Gastrocnemius medialis (tissue), 4 donors: ENCODE measurements around the gene HSD17B12.

Experiments
- POLR2A ChIP-seq, 2 donors: fragments of 450-650 bp; IDR thresholded peaks; one replicate each; pipeline ENCODE4 v1.6.1; 2017; ENCODE audit warnings: antibody characterized with exemption in 2 of 2, mild to moderate bottlenecking in 2 of 2, moderate library complexity in 2 of 2
- TF ChIP-seq, protein P1 (sequence below), 5 experiments: fragments of 450-650 bp in 3 of 5; fragments of 200-600 bp in 2 of 5; sonication (generic) in 2 of 5; IDR thresholded peaks in 4 of 5; conservative IDR thresholded peaks in 1 of 5; 1 replicate in 4 of 5; 2 replicates in 1 of 5; pipeline ENCODE4 v1.5.1; 2016 to 2019; ENCODE audit warnings: antibody characterized with exemption in 5 of 5, mild to moderate bottlenecking in 3 of 5, moderate library complexity in 3 of 5

- TF ChIP-seq, protein P1, sequence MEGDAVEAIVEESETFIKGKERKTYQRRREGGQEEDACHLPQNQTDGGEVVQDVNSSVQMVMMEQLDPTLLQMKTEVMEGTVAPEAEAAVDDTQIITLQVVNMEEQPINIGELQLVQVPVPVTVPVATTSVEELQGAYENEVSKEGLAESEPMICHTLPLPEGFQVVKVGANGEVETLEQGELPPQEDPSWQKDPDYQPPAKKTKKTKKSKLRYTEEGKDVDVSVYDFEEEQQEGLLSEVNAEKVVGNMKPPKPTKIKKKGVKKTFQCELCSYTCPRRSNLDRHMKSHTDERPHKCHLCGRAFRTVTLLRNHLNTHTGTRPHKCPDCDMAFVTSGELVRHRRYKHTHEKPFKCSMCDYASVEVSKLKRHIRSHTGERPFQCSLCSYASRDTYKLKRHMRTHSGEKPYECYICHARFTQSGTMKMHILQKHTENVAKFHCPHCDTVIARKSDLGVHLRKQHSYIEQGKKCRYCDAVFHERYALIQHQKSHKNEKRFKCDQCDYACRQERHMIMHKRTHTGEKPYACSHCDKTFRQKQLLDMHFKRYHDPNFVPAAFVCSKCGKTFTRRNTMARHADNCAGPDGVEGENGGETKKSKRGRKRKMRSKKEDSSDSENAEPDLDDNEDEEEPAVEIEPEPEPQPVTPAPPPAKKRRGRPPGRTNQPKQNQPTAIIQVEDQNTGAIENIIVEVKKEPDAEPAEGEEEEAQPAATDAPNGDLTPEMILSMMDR (IDR thresholded peaks at IDR 0.05 in 4 of 5, conservative IDR thresholded peaks at IDR 0.05 in 1 of 5): no peak
- TF ChIP-seq POLR2A (IDR thresholded peaks at IDR 0.05): no peak
Measured at GRCh38 chr11:43871051-43871450, 190.5 kb downstream of the HSD17B12 start.
